Fibroblast of gingiva (primary cell): Measurements from ENCODE around the gene DPPA4.

Experiments
- DNase-seq: peaks from one replicate; pipeline ENCODE4 v3.0.0-alpha.2; 2011; ENCODE audit warnings: low read depth

The DPPA4 gene

DNA sequence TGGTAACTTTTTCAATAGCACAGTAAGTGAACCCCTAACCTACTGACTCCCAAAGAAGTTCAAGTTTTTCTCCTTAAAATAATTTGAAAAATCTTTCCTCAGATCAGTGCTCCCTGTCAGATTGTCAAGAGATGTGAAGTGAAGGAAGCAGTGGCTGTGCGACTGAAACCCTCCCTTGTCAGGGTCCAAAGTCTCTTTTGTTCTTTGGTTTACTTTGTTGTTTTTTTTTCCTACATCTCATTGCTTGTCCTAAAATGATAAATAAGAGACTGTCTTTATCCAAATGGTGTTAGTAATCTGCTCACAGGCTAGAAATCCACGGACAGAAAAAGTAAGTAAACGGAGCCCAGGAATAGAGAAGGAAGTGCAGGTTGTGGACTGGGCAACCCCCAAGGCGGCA, 976 bp upstream of the DPPA4 start:
- no peak for DNase-seq

DNA sequence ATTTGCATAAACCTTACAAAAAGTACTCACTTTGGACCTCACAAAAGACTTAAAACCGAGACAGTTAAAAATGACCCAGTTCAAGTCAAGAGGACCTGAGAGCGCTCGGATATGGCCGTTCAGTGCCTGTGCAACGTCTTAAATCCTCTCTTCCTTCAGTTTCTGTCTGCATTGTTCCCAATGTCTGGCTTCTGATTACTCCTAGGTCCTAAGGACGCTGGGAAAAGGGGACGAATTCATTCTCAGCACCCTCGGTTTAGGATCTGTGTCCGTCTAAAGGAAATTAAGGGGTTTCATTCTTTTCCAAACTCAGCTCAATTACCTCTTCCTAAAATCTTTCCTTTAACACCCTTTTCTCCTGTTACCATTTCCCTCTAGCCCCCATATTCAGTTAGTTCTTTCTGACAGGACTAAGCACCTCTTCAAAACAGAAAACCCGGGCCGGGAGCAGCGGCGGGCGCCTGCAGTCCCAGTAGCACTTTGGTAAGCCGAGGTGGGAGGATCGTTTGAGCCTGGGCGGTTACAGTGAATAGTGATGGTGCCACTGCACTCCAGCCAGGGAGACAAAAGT, 970 bp downstream of the DPPA4 start:
- peak; percentile 29 for DNase-seq

DNA sequence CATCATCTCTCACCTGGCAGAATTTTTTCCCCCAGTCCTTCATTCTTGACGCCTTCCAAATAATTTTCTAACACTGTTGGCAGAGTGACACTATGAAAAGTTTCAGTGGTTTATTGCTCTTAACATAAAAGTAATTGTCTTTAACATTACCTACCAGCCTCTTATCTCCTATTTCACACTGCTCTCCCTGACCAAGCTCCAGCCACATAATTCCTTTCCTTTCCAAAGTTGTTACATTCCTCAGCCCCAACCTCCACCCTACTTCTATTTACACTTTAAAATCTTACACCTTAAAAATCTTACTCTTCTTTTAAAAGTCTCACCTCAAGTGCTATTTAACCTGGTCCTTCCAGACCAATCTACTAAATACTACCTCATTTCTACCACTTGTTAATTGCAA, 2.8 kb downstream of the DPPA4 start:
- DNase-seq, result no peak

DNA sequence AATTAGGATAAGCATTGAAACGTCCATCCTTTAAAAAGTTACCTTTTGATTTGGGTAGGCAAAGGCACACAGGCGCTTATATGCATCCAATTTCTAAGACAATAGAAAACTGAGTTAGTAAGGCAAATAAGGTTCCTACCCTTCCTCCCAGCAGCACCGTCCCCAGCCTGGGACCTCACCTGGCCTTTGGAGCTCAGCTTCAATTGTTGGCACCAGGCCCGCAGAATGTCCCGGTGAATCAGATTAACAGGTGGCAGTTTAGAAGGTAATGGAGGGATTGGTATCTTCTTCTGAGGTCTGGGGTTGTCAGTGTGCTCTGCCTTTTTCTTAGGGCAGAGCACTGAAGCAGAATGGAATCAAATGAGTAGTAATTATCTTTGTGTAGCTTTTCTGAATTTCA, 5.7 kb downstream of the DPPA4 start:
- no peak for DNase-seq

DNA sequence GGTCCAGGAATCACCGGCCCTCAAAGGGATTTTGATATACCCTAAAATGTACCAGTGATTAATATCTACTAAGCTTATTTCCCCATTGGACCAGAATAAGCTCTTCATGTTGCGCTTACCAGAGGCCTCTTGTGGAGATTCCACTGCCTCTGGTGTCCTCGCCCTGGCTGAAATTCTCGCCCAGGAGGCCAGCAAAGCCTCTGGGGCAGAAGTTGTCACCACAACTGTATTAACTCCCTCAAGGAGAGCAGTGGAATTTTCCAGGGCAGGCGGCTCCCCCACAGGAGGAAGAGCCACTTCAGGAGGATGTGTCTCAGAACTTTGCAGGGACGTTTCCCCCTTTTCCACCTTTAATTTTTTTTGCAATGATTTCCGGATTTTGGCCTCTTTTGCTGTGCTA, 6.9 kb downstream of the DPPA4 start:
- DNase-seq, result no peak

DNA sequence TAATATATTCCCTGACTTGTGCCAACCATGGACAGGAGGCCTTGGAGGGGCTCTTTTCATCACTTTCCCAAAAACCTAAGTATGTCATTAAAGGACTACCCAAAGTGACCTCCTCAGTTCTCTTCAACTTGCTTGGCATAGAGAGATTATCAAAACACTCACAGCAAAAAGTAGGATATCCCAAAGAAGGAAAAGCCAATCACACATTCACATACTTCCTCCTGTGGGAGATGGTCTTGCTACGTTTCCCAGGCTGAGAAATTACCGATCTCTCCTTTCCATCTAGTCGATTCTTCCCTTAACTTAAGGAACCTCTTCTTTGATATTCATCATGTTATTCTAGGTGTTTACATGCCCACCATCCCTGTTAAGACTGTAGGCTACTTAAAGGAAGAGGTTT, 9.1 kb downstream of the DPPA4 start:
- DNase-seq, result no peak

DNA sequence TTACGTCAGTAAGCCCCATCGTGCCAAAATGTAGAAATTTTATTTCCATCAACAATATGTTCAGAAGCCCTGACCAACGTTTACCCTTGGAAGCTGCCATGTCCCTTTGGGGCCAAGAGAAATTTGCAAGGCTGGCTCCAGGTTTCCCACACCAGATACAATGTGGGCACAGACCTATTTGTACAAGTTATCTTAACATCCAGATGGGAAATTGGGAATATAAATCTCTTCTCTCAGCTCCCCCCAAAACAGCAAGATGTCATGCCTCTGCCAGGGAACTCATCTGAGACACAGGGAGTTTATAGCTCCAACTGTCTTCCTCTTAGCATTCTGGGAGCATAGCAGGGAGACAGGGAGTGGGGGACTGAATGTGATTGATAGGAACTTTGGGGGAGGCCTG, 11.7 kb downstream of the DPPA4 start:
- no peak for DNase-seq

DNA sequence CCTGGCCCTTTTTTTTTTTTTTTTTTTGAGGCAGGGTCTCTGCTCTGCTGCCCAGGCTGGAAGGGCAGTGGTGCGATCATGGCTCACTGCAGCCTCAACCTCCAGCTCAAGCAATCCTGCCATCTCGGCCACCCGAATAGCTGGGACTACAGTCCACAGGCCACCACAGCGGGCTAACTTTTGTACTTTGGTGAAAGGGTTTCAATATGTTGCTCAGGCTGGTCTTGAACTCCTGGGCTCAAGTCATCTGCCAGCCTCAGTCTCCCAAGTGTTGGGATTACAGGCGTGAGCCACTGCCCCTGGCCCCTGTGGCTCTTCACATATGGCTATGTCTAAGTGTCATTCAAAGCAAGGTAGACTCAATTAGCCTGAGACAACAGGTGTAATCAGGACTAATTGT, 12.2 kb downstream of the DPPA4 start:
- DNase-seq, result no peak

DNA sequence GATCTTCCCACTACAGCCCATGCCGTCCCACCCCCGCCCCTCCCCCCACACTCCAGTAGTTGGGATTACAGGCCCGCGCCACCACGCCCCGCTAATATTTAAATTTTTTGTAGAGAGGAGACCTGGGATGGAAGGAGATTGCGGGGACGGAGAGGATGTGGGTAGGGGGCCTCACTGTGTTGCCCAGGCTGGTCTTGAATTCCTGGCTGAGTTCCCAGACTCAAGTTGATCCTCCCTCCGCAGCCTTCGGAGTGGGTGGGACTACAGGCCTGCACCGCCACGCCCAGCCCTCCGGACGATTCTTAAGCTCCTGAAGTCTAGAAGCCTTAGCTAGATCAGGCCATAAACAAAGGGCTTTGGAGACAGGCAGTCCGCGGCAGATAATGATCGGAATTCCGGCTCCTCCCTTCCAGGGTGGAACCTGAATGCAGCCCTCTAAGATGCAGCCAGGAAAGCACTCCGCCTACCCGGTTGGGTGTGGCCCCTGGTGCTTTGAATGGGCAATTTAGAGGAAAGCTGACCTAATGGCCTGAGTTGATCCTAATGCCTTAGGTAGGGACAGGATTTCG, 21.1 kb downstream of the DPPA4 start, which contains the start of gene DPPA2:
Gene DPPA2, minus strand, starts transcription at position 356 of the 569 bp plus-strand sequence. CDS start 1,975 bp downstream, outside the sequence.
- DNase-seq, result no peak

DNA sequence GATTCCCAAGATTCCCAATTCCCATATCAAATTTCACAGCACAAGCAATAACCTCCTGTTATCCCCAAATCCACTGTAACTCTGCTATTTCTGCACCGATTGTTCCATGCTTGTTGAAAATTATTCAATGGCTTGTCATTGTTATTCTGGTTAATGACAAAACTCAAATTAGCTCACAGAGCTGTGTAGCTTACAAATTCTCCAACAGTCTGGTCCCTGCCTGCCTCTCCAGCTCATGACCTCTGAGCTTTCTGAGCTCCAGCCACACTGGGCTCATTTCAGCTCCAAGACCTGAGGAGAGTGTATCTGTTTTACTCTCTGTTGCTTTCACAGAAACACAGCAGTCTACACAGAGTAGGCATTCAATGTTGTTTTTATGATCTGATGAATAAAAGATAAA, 24.3 kb downstream of the DPPA4 start:
- DNase-seq, result no peak

DNA sequence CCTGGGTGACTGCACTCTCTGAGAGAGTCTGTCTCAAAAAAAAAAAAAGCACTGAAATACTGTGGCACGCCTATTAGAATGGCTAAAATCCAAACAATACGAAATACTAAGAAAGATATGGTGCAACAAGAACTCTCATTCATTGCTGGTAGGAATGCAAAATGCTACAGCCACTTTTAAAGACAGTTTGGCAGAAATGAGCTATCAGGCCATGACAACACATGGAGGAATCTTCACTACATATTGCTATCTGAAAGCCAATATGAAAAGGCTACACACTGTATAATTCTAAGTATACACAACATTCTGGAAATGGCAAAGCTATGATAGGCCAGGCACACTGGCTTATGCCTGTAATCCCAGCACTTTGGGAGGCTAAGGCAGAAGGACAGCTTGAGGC, 39.9 kb downstream of the DPPA4 start:
- no peak for DNase-seq

DNA sequence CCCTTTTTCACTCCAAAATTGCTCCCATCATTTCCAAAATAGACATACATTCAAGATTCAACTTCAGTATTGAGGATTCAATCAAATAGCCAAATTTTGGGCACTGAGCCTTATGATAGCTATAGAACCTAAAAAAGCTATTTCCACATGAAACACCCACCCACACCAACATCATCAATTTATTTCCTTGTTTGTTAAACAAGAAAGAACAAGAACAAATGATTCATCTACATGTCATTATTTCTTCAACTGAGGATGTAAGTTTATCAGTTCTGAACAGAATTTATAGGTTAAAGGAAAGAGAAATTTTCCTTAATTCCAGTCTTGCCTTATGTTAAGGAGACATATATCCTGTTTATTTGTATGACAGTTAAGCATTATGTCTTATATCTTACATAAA, 53.3 kb downstream of the DPPA4 start:
- DNase-seq, result no peak

DNA sequence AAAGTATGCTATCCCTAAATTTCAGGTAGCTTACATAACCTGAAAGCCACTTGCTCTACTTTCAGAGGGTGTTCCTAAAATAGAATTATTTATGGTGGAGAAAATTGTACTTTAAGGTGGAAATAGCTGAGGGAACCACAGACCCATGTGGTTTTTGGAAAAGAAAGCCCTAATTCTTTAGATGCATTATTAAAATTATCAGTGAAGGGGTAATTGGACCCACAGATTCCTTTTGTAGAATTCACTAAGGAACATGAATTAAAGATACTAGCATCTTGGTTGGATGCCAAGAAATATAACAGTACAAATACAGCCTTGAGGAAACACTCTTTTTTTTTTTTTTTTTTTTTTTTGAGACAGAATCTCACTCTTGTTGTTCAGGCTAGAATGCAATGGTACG, 58.8 kb downstream of the DPPA4 start:
- no peak for DNase-seq

DNA sequence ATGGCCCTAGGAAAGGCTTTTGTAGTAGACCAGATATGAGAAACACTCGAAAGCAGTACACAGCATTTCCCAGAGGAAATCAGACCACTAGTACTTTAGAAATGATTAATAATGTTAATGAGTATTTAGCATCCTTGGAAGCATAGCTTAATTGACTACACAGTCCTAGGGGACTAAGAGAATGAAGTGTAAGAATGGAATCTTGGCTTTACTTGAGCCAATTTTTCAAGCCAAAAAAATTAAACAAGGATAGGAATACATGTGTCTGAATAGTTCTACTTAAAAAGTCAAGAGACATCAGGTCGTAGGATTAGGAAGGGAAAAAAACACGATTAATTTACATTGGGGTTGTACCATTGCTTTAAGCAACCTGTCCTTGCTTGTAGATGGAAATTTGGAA, 59.2 kb downstream of the DPPA4 start:
- DNase-seq, result no peak
